Central memory CD8-positive, alpha-beta T cell (primary cell): ENCODE data around the gene GALNT13.

ENCODE experiments used
- ATAC-seq: fragments of 150-1000 bp; cut with Tn5 transposase; replicated peaks from 2 replicates; pipeline ENCODE4 v1.10.0; 2022; ENCODE audit warnings: mild to moderate bottlenecking, moderate FRiP score, moderate number of reproducible peaks; ENCODE audit not compliant: poor library complexity, severe bottlenecking; ENCODE audit errors: extremely low read depth
- DNase-seq, 2 donors: peaks; one replicate each; pipeline ENCODE4 v3.0.0; 2021; ENCODE audit warnings: low spot score in 2 of 2
- H3K27ac Mint-ChIP-seq: one replicate; pipeline ENCODE4 v1.8.0; 2022; ENCODE audit warnings: low read depth, mild to moderate bottlenecking, moderate library complexity, mixed read lengths
- H3K27me3 Mint-ChIP-seq: one replicate; pipeline ENCODE4 v1.8.0; 2022; ENCODE audit warnings: mixed read lengths
- H3K36me3 Mint-ChIP-seq: one replicate; pipeline ENCODE4 v1.8.0; 2022; ENCODE audit warnings: mild to moderate bottlenecking, moderate library complexity, mixed read lengths; ENCODE audit not compliant: insufficient read depth
- H3K4me1 Mint-ChIP-seq: one replicate; pipeline ENCODE4 v1.8.0; 2022; ENCODE audit warnings: mixed read lengths
- H3K4me3 Mint-ChIP-seq: one replicate; pipeline ENCODE4 v1.8.0; 2022; ENCODE audit warnings: mild to moderate bottlenecking, moderate library complexity, mixed read lengths
- H3K9me3 Mint-ChIP-seq: one replicate; pipeline ENCODE4 v1.8.0; 2022; ENCODE audit warnings: mixed read lengths

Gene GALNT13

DNA sequence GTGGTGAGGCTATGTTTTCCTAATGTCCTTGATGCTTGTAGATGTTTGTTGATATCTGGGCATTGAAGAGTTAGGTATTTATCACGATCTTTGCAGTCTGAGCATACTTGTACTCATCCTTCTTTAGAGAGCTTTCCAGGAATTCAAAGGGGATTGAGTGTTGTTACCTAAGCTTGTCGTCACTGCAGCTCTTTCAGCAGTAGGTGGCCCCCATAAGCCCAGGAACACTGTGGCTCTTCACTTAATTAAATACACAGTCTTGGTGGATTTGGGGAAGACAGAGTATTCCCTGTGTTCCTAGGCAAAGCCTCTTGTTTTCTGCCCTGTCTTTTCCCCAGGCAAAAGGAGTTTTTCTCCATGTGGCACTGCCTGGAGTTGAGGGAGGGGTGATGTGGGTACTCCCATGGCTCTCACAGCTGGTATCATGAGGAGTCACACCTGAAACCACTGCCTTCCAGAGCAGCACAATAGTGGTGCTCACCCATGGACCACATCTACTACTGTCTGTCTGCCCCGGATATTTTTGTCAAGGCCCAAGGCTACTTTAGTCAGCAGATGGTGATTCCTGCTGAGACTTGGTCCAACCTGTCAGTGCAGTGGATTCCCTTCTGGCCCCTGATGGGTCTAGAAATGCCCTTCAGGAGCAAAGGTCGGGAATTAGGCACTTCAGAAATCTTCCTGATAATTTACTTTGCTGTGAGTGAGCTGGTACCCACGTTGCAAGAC, 95.7 kb downstream of the GALNT13 start:
- DNase-seq, result no peak
- Mint-ChIP-seq H3K4me1 (no peaks in the 10 kb centered on the region), H3K9me3 (peaks cover 24% of the 10 kb centered on the region), H3K27ac (no peak overlapping the region), H3K27me3 (no peaks in the 10 kb centered on the region), H3K36me3 (no peaks in the 10 kb centered on the region), H3K4me3 (no peak overlapping the region)
- ATAC-seq, result no peak

DNA sequence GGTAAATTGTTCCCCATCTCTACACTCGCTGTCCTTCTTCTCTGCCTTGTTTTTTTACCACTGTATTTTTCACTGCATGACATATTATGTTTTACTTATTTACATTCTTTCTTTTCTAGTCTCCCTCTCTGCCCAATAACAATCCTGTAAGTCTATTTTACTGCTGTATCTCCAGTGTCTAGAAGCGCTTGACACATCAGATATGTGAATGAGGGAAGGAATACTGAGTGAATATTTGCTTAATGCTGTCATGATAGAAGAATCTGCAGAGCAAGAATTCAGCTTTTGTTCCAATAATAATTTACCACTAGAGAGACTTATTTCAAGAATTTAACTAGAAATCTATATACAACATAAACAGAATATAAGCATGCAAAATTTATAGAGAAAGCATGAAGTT, 99.5 kb downstream of the GALNT13 start:
- H3K27ac Mint-ChIP-seq, result no peak overlapping the region
- H3K4me3 Mint-ChIP-seq, result no peak overlapping the region
- H3K36me3 Mint-ChIP-seq, result no peaks in the 10 kb centered on the region
- H3K4me1 Mint-ChIP-seq, result no peaks in the 10 kb centered on the region
- ATAC-seq, result no peak
- H3K9me3 Mint-ChIP-seq, result peaks cover 34% of the 10 kb centered on the region
- no peaks in the 10 kb centered on the region for H3K27me3 Mint-ChIP-seq
- no peak for DNase-seq

DNA sequence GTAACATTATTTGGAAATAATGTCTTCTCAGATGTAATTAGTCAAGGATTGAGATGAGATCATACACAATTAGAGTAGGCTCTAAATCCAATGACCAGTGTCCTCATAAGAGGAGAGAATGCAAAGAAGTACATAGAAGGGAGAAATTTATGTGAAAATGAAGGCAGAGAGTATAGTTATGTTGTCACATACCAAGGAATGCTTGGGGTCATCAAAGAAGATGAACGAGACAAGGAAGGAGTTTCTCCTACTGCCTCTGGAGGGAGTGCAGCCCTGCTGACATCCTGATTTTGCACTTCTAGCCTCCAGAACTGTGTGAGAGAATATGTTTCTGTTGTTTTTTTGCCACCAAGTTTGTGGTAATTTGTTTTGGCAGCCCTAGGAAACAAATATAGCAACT, 100.1 kb downstream of the GALNT13 start:
- Mint-ChIP-seq H3K36me3 (no peaks in the 10 kb centered on the region), H3K4me3 (no peak overlapping the region), H3K27me3 (no peaks in the 10 kb centered on the region), H3K4me1 (no peaks in the 10 kb centered on the region), H3K27ac (no peak overlapping the region), H3K9me3 (peaks cover 34% of the 10 kb centered on the region)
- DNase-seq, result no peak
- no peak for ATAC-seq

DNA sequence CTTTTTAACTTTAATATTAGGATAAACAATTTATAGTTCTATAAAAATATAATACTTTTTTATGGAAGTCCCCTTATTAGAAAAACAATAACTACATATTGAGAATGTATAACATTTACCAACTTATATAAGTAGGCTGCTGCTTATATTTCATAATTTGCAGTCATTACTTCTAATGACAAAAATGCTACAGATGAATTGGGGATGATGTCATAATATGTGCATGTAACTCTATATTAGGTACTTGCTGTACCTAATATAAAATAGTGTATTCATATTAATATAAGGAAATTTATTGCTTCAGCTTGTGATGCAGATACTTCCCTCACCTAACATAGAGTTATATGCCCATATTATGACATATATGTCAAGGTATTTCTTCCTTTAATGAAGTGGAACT, 100.7 kb downstream of the GALNT13 start:
- H3K9me3 Mint-ChIP-seq, result peaks cover 38% of the 10 kb centered on the region
- DNase-seq (no peak), ATAC-seq (no peak)
- H3K27me3 Mint-ChIP-seq, result no peaks in the 10 kb centered on the region
- H3K27ac Mint-ChIP-seq, result no peak overlapping the region
- no peaks in the 10 kb centered on the region for H3K4me1 Mint-ChIP-seq
- H3K4me3 Mint-ChIP-seq, result no peak overlapping the region
- no peaks in the 10 kb centered on the region for H3K36me3 Mint-ChIP-seq

DNA sequence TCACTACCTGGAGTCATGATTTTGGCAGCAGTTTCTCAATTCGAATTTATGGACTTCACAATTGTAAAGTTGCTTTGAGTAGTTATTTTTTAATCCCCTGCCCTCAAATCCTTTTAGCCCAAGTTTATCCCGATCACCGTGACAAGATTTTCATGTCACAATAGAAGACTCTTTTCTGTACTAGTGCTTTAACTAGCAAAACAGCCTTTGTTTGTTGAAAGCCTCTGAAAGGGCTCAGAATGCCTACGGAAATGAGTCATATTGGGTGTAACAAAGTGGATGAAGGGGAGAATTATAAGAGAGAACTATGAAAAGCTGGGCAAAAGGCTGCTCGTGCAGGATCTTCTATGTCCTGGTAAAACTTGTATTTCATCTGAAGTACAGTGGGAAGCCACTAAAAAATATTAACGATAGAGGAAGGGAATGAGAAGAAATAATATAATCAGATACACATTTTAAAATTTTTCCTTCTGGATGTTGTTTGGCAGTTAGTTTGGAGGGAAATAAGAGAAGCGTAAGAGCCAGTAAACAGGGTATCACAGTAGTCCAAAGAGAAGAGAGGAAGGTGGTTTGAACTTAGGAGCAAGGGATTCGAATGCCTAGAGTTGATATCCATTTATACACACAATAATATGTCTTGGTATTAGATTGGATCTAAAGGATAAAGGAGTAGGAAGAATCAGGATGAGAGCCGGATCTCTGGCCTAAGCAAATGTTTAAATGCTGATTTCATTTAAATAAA, 114.9 kb downstream of the GALNT13 start:
- ATAC-seq, result no peak
- no peaks in the 10 kb centered on the region for H3K4me1 Mint-ChIP-seq
- no peaks in the 10 kb centered on the region for H3K36me3 Mint-ChIP-seq
- no peak overlapping the region for H3K27ac Mint-ChIP-seq
- H3K4me3 Mint-ChIP-seq, result no peak overlapping the region
- no peak for DNase-seq
- H3K9me3 Mint-ChIP-seq, result peaks cover 15% of the 10 kb centered on the region
- no peaks in the 10 kb centered on the region for H3K27me3 Mint-ChIP-seq

DNA sequence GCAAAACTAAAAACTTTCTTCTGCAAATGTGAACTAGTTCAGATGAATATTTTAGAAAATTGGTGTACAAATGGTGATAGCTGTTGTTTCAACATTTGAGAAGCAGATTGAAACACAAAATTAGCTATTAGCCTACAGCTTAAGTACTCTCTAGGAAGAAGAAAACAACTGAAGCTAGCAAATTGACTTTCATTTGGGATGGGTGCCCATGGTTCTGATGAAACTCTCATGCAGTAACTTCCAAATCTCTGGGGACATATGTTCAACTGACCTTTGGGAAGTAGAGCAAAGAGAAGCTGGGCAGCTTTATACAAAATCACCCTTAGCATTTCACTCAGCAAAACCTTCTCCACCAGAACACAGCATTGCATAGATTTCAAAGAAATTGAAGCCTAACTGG, 119.0 kb downstream of the GALNT13 start:
- no peak for ATAC-seq
- Mint-ChIP-seq H3K27ac (no peak overlapping the region), H3K4me3 (no peak overlapping the region), H3K27me3 (no peaks in the 10 kb centered on the region), H3K9me3 (peaks cover 19% of the 10 kb centered on the region), H3K4me1 (no peaks in the 10 kb centered on the region), H3K36me3 (no peaks in the 10 kb centered on the region)
- DNase-seq, result no peak

DNA sequence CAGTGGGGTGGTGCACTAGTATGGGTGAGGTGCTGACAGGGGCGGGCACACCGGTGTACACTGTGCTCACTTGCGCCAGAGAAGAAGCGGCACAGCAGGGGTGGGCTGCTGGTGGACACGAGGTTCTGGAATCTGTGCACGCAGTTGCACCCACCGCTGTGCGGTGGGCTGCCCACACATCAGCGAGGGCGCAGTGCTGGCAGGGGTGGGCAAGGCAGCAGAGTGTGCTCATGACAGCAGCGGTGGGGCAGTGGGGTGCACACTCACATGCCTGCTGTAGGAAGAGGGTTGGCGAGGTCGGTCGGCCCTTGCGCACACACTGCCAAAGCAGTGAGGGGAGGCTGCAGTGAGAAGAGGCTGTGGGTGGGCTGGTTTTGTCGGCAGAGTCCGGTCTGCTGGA, 141.8 kb downstream of the GALNT13 start:
- peaks cover 36% of the 10 kb centered on the region for H3K9me3 Mint-ChIP-seq
- no peaks in the 10 kb centered on the region for H3K36me3 Mint-ChIP-seq
- DNase-seq, result no peak
- ATAC-seq, result no peak
- no peaks in the 10 kb centered on the region for H3K4me1 Mint-ChIP-seq
- no peaks in the 10 kb centered on the region for H3K27me3 Mint-ChIP-seq
- peak overlapping the region; percentile 52 for H3K27ac Mint-ChIP-seq
- no peak overlapping the region for H3K4me3 Mint-ChIP-seq

DNA sequence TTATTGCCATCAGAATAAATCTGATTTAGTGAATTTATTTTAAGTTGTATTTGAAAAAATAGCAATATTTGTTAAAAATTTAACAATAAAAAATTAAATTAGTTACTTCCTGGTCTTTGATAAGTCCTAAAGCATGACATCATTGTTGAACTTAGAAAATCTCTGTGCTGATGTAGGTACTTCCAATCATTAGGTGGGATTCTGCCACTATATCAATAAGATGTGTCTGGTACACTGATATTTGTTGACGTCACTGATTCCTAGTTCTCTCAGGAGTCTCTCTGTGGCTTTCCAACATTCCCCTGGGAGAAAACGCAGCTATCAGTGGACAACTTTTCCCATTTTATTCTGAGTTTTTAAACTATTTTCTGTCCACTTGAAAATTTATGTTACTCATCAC, 143.5 kb downstream of the GALNT13 start:
- H3K4me3 Mint-ChIP-seq, result no peak overlapping the region

DNA sequence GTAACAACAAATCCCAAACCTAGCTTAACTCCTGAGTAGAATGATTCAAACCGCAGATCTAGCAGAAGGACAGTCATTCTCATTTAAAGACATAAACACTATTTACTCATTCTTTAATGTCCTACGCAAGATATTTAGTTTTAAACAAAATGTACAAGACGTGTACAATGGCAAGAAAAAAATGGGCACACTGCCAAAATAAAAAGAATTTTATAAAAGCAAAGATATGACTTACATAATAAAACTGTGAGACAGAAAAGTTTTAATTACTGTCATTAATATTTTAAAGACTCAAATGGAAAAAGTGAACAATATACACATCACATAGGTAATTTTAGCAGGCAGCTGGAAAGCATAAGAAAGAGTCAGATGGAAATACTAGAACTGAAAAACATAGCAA, 157.8 kb downstream of the GALNT13 start:
- ATAC-seq (no peak), DNase-seq (no peak)
- Mint-ChIP-seq H3K27ac (no peak overlapping the region), H3K9me3 (peaks cover 19% of the 10 kb centered on the region), H3K36me3 (no peaks in the 10 kb centered on the region), H3K4me3 (no peak overlapping the region), H3K27me3 (no peaks in the 10 kb centered on the region), H3K4me1 (no peaks in the 10 kb centered on the region)

More for the DNA sequence above, 143.5 kb downstream of the GALNT13 start:
- DNase-seq (no peak), ATAC-seq (no peak)
- Mint-ChIP-seq H3K9me3 (peaks cover 30% of the 10 kb centered on the region), H3K27me3 (no peaks in the 10 kb centered on the region), H3K27ac (no peak overlapping the region), H3K36me3 (no peaks in the 10 kb centered on the region), H3K4me1 (no peaks in the 10 kb centered on the region)

DNA sequence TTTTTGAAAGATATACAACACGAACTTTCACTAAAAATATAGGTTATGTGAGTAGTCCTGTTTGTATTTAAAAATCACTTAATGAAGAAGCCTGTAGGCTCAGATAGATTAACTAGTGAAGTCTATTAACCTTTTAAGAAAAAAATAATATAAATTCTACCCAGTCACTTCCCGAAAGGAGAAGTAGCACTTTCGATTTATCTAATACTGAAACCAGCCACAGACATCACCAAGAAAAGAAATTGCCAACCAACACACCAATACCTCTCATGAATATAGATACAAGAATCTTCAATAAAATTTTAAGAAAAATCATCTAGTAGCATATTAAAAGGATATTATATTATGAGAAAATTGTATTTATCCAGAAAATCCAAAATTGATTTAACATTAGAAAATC, 160.5 kb downstream of the GALNT13 start:
- no peak overlapping the region for H3K4me3 Mint-ChIP-seq
- H3K4me1 Mint-ChIP-seq, result no peaks in the 10 kb centered on the region
- DNase-seq, result no peak
- peaks cover 9% of the 10 kb centered on the region for H3K9me3 Mint-ChIP-seq
- ATAC-seq, result no peak
- H3K27me3 Mint-ChIP-seq, result no peaks in the 10 kb centered on the region
- no peaks in the 10 kb centered on the region for H3K36me3 Mint-ChIP-seq
- no peak overlapping the region for H3K27ac Mint-ChIP-seq

DNA sequence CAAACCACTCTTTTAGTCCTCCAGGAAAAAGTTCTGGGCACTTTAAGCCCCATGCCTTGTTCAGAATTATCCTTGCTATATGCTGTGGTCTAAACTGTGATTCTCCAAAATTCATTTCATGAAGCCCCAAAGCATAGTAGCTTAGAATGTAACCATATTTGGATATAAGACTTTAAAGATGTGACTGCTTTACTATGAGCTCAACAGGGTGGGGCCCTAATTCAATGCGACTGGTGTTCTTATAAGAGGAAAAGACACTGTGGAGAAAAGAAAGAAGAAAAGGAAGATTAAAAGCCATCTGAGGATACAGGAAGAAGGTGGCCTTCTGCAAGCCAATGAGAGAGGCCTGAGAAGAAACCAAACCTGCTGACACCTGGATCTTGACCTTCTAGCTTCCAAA, 174.8 kb downstream of the GALNT13 start:
- H3K27me3 Mint-ChIP-seq, result no peaks in the 10 kb centered on the region
- no peak for ATAC-seq
- no peak overlapping the region for H3K27ac Mint-ChIP-seq
- no peaks in the 10 kb centered on the region for H3K4me1 Mint-ChIP-seq
- DNase-seq, result no peak
- no peak overlapping the region for H3K4me3 Mint-ChIP-seq
- peaks cover 33% of the 10 kb centered on the region for H3K9me3 Mint-ChIP-seq
- no peaks in the 10 kb centered on the region for H3K36me3 Mint-ChIP-seq

DNA sequence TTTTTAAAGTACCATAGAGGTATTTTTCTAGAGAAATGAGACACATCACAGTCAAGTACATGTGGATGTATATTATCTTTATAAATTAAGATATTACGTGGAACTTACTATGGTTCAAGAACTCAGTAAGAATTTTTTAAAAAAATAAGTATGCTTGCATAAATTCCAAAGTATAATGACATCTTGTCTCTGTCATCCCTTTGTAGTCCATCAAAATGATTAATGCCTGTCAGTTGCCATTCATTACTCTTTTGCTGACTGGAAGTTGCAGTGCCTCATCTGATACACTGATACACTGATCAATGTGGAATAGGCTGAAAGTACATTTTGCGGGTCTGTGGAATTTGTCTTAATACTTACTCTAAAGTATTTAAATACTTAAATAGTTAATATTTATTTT, 177.2 kb downstream of the GALNT13 start:
- H3K9me3 Mint-ChIP-seq, result peaks cover 22% of the 10 kb centered on the region
- H3K27ac Mint-ChIP-seq, result no peak overlapping the region
- H3K4me3 Mint-ChIP-seq, result no peak overlapping the region
- no peak for DNase-seq
- H3K27me3 Mint-ChIP-seq, result no peaks in the 10 kb centered on the region
- no peaks in the 10 kb centered on the region for H3K4me1 Mint-ChIP-seq
- no peaks in the 10 kb centered on the region for H3K36me3 Mint-ChIP-seq
- no peak for ATAC-seq

DNA sequence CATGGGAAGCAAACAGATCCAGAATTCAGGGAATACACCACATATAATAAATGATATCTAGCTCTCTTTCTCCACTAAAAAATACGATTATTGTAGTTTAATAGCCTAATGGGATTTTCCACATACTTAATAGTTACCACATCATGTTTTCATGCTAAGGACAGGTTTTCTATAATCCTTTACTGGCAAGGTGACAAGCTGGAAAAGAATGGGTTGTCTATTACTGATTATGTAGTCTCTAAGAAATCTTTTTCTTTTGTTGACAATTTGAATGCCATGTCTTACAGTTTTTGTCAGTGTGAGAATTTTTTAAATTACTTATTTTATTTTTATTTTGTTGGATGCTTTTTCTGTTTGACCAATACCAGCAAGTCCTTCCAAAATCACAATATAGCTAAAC, 177.8 kb downstream of the GALNT13 start:
- ATAC-seq (no peak), DNase-seq (no peak)
- no peaks in the 10 kb centered on the region for H3K27me3 Mint-ChIP-seq
- H3K27ac Mint-ChIP-seq, result no peak overlapping the region
- no peaks in the 10 kb centered on the region for H3K4me1 Mint-ChIP-seq
- H3K4me3 Mint-ChIP-seq, result no peak overlapping the region
- H3K36me3 Mint-ChIP-seq, result no peaks in the 10 kb centered on the region
- H3K9me3 Mint-ChIP-seq, result peaks cover 16% of the 10 kb centered on the region
